Stomach (tissue), 4 donors: ENCODE results near the gene SRSF8.

Experiments
- EP300 ChIP-seq: sonication (generic); formaldehyde crosslinking; IDR thresholded peaks from one replicate; pipeline ENCODE4 v1.6.1; 2017; ENCODE audit warnings: antibody characterized with exemption
- POLR2AphosphoS5 ChIP-seq, 3 donors: sonication (generic); formaldehyde crosslinking; IDR thresholded peaks; one replicate each; pipeline ENCODE4 v1.6.1; 2016; ENCODE audit warnings: antibody characterized with exemption in 3 of 3
- TF ChIP-seq, protein P1 (sequence below), 7 experiments: fragments of 450-650 bp in 4 of 7; fragments of 200-600 bp in 3 of 7; sonication (generic) in 3 of 7; IDR thresholded peaks; one replicate each; pipeline ENCODE4 v1.5.1; 2016 to 2019; ENCODE audit warnings: antibody characterized with exemption in 7 of 7, control low read depth in 2 of 7, mild to moderate bottlenecking in 1 of 7

- TF ChIP-seq POLR2AphosphoS5 (IDR thresholded peaks at IDR 0.05) (no peak), EP300 (no peak)
- TF ChIP-seq, protein P1, sequence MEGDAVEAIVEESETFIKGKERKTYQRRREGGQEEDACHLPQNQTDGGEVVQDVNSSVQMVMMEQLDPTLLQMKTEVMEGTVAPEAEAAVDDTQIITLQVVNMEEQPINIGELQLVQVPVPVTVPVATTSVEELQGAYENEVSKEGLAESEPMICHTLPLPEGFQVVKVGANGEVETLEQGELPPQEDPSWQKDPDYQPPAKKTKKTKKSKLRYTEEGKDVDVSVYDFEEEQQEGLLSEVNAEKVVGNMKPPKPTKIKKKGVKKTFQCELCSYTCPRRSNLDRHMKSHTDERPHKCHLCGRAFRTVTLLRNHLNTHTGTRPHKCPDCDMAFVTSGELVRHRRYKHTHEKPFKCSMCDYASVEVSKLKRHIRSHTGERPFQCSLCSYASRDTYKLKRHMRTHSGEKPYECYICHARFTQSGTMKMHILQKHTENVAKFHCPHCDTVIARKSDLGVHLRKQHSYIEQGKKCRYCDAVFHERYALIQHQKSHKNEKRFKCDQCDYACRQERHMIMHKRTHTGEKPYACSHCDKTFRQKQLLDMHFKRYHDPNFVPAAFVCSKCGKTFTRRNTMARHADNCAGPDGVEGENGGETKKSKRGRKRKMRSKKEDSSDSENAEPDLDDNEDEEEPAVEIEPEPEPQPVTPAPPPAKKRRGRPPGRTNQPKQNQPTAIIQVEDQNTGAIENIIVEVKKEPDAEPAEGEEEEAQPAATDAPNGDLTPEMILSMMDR (IDR thresholded peaks at IDR 0.05): no peak
Measured at GRCh38 chr11:95042239-95042638, 24.5 kb upstream of the SRSF8 start.
